GM12875 (cell line): ENCODE measurements around the gene KCNJ5.
A peak's percentile ranks its signal among the peaks of the same experiment; 100 is the strongest.

Experiments used
- H3K4me3 ChIP-seq: one replicate; pipeline ENCODE4 v1.5.1; 2011; ENCODE audit warnings: low read depth, low read length, control low read depth
- CTCF ChIP-seq: IDR thresholded peaks from 2 replicates; pipeline ENCODE4 v1.5.1; 2011; ENCODE audit warnings: low read depth, mild to moderate bottlenecking, control low read depth, inconsistent platforms, low read length, moderate library complexity, borderline replicate concordance; ENCODE audit not compliant: insufficient read depth

KCNJ5 gene

GRCh38 chr11:128890543-128891368 is at the start of gene KCNJ5:
KCNJ5 (plus strand) TSS chr11:128891356; CDS start chr11:128911274, 19,918 bp downstream.
- no peak for TF ChIP-seq CTCF
- H3K4me3 ChIP-seq: no peak within 1 kb of the TSS

GRCh38 chr11:128841461-128842072 is 49.6 kb upstream of the KCNJ5 start:
- TF ChIP-seq CTCF: no peak
- H3K4me3 ChIP-seq: no peak overlapping the region

- TF ChIP-seq CTCF: no peak
- H3K4me3 ChIP-seq: no peak overlapping the region
These were observed 47.9 kb upstream of the KCNJ5 start for GRCh38 chr11:128843198-128843785.

GRCh38 chr11:128845334-128845780 is 45.8 kb upstream of the KCNJ5 start:
- H3K4me3 ChIP-seq: no peak overlapping the region
- TF ChIP-seq CTCF: no peak

GRCh38 chr11:128846985-128847384 is 44.2 kb upstream of the KCNJ5 start:
- H3K4me3 ChIP-seq: no peak overlapping the region
- TF ChIP-seq CTCF: no peak

GRCh38 chr11:128848815-128849455 is 42.2 kb upstream of the KCNJ5 start:
- peak; percentile 90 for TF ChIP-seq CTCF
- no peak overlapping the region for H3K4me3 ChIP-seq
